ENCODE data around the gene LRCH1.
A peak's percentile ranks its signal among the peaks of the same experiment; 100 is the strongest.
"Not testable (repeated sequence)": the region's sequence is repeated elsewhere in the genome, so short reads cannot be mapped to it uniquely, and the experiment has no call there.

Gene LRCH1, protein sequence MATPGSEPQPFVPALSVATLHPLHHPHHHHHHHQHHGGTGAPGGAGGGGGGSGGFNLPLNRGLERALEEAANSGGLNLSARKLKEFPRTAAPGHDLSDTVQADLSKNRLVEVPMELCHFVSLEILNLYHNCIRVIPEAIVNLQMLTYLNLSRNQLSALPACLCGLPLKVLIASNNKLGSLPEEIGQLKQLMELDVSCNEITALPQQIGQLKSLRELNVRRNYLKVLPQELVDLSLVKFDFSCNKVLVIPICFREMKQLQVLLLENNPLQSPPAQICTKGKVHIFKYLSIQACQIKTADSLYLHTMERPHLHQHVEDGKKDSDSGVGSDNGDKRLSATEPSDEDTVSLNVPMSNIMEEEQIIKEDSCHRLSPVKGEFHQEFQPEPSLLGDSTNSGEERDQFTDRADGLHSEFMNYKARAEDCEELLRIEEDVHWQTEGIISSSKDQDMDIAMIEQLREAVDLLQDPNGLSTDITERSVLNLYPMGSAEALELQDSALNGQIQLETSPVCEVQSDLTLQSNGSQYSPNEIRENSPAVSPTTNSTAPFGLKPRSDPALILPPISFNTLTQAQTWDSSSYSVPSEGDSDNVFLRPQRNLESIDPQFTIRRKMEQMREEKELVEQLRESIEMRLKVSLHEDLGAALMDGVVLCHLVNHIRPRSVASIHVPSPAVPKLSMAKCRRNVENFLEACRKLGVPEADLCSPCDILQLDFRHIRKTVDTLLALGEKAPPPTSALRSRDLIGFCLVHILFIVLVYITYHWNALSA

DNA sequence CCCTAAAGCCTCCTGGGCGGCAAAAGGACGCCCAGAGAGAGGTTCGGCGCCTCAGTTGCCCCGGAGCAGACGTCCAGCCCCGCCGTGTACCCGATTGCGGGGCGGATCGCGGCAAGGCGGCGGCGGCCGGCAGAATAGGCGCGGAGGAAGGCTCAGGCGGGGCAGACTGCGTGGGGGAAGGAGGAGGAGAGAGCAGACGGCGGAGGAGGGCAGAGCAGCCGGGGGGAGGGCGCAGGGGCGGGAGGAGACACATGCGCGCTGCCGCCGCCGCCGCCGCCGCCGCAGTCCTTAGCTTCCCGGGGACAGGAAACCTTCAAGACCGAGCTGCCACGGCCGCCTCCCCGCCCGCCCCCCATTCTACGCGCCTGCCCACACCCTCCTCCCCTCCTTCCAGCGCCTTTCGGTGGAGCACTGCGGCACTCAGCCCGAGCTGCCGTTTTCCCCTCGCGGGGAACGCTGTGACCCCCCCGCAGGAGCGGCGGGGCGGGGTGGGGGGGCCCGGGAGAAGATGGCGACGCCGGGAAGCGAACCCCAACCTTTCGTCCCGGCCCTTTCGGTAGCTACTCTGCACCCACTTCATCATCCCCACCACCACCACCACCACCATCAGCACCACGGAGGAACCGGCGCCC, at the start of gene LRCH1:
LRCH1 (plus strand) TSS at position 282 of the 632 bp plus-strand sequence; CDS start at position 509, 227 bp downstream.
- DNase-seq = peak; percentile 94

DNA sequence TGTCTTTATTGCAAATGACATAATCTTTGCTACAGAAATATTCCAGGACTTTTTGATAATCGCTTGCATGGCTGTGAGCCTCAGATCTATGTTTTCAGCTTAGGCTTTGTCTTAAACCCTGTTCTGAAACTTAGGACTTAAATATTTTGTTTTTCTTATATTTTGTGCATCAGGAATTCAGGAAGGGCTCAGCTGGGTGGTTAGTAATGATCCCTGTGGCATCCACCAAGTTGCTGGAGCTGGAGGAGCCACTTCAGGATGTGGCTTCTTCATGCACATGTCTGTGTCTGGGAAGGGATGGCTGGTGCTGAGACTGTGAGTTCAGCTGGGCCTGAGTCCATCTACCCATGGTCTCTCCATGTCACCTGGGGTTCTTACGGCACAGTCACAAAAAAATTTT, 48.9 kb upstream of the LRCH1 start:
- DNase-seq = no peak

DNA sequence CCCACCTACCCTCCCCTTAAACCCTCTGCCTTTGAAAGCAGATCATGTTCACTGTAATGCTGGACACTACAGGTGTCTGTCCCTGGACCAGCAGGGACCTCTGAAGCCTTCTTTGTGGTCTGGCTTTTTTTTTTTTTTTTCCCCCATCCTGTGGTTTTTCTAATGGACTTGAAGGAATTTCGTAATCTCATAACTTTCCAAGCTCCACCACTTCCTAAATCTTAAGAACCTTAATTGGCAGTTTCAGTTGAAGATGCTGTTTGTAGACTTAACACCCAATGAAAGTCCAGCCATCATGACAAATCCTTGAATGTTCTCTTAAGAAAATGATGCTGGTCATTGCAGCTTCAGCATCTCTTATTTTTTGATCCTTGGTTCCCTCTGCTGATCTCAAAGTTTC, 45.0 kb upstream of the LRCH1 start:
- DNase-seq = peak; percentile 27

DNA sequence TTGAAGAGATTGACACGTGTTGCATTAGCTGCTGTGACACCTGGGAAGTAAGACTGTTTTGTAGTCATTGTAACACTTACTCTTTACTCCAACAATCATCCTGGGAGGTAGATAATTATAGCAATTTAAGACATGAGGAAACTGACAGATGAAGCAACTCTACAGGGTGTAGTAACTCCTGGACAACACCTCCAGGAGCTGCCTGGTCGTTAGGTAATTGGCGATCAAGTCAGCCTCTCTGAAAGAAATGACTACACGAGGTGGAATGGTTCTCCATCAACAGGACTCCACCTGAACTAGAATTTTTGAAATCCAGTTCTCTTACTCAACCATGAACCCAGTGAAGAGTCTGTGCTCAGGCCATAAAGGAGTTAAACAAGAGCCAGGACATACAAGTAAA, 43.0 kb upstream of the LRCH1 start:
- no peak for DNase-seq

DNA sequence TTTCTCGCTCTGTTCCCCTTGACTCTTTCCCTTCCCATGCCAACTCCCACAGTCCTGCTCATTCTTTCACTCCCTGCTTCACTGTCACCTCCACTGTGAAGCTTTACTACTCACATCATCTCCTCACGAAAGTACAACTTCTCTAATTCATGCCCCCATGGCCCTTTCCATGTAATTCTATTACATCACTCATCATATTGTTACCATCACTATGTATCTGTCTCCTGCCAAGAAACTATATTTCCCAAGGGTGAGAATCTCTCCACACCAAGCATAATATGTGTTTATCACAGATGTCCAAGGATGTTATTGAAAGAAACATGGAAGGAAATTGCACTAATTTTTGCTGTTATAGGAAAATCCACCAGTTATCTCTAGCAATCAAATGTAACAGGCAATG, 37.2 kb upstream of the LRCH1 start:
- peak; percentile 29 for DNase-seq

DNA sequence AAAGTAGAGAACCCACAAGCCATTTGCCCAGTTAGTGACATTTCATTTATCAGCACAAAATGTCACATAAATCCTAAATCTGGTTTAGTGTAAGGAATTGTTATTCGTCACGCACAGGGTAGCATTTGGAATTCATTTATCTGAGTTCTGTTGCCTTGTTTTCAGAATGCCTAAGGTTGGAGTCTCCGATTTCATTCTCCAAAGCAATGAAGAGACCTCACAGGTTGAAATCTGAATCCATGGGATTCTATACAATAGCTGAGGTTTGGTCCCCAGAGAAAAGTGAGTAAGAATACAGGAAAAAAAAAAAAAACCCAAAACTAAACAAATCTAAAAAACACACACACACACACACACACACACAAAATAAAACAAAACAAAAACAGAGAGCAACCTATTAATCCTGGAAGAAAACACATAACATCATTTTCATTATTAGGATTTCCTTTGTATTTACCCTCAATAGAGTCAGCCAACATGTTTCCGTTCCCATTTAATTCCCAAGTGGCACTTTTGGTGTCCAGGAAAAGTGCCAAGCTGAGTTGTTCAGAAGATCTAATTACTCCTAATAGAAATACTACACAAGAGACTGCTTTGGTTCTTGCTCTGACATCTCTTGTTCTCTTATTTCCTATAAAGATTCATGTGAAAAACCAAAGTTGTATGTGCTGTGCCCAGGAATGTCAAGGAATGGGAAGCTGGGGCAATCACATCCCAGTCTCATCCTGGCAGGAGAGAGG, 36.2 kb upstream of the LRCH1 start:
- DNase-seq = peak; percentile 84

DNA sequence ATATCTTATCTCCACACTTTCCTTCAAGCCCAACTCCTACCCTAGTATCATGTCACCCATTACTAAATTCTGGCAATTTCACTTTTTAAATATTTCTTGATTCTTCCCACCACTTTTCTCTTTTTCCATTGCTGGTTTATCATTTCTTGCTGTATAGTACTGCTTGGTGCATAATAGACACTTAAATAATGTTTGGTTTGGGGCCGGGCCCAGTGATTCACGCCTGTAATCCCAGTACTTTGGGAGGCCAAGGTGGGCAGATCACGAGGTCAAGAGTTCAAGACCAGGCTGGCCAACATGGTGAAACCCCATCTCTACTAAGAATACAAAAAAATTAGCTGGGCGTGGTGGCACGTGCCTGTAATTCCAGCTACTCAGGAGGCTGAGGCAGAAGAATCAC, 35.2 kb upstream of the LRCH1 start:
- DNase-seq = not testable (repeated sequence)

DNA sequence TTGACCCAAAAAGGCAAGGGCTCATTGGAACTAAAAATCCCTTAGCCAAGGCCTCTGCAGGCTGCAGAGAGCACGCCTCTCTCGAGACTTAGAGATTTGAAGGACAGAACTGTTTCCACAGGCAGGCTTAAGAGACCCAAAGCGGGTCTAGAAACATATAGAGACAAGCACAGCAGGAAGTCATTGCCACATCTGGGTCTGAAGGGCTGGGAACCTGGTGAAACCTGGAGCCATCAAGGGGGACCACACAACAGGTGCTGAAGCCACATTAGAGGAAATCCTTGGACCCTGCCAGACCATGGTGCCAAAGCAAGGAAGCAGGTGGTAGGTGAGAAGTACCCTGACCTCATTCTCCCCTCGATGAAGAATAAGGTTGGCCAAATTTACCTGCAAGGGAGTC, 33.8 kb upstream of the LRCH1 start:
- DNase-seq = no peak

DNA sequence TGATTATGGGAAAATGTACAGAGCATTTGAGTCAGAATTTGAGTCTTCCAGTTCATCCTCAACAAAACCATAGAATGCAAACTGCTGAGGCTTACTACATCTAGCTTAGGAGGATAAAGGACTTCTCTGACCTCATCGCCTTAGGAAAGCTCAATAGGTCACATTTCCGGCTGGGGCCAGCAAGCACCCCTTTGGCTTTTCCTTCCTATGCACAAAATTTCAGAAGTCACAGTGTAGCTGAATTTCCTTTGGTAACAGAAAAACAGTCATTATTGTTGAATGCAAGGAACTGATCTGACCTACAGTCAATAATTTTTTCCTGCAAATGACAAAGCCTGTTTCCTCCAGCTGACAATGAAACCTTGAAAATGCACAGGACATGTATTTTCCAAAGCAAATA, 32.8 kb upstream of the LRCH1 start:
- no peak for DNase-seq

DNA sequence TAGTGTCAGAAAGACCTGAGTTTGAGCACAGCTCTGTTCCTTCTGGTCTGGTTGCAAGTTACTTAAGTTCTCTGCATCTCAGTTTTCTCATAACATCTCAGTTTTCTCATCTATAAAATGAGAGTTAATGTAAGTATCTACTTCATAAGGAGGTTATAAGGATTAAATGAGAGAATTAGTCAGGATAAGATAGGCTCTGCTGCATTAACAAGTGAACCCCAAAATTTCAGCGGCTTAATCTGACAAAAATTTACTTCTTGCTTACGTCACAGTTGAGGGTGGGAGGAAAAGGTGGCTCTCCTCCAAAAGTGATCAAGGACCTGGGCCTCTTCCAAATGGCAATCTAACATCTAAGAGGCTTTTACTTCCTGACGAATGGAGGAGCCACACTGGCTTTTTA, 31.5 kb upstream of the LRCH1 start:
- DNase-seq = no peak

DNA sequence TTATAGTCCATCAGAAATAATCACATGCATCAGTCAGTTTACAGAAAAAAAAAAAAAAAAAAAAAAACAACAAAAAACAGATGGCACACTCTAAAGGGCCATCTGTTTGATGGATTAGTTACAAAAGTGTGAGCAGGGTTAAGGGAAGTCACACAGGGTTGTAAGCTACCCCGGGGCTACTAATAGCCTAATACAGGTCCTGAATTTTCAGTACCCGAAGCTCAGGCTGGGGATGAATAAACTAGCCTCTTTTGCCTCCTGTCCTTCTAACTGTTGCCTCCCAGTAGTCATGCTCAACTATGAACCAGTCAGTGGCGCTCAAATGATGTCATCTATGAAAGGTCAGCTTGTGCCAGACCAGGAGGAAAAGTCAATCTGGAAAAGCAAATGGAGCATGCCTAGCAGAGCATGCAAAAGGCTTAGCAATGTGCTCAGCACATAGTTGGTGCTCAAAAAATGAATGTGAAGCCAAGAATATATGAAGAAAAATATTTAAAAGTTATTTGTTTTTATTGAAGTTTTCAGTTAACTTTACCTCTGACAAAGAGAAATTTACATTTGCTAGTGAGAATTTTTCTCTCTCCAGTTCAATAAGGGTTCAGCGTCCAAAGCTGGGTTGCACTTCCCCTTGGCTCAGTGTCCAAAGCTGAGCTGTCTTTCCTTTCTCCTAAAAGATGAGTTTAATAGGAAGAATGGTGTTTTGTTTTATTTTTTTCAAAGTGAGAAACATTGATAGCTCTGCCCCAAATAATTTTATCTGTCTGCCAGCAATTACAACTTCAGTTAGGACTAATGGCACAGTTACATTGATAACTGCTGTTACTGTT, 30.8 kb upstream of the LRCH1 start:
- DNase-seq = no peak

DNA sequence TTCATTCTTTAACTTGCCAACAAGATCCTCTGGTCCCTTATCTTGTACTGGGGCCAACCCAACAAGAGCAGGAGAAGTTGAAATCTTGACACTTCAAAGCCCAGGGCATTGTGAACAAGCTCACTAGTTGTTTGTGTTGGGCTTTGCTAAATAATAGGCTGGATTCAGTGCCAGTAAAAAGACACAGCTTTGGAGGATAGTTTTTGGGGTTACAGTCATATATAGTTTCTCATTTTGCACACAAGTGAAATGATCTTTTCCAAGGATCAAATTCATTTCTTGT, 30.3 kb upstream of the LRCH1 start:
- no peak for DNase-seq

DNA sequence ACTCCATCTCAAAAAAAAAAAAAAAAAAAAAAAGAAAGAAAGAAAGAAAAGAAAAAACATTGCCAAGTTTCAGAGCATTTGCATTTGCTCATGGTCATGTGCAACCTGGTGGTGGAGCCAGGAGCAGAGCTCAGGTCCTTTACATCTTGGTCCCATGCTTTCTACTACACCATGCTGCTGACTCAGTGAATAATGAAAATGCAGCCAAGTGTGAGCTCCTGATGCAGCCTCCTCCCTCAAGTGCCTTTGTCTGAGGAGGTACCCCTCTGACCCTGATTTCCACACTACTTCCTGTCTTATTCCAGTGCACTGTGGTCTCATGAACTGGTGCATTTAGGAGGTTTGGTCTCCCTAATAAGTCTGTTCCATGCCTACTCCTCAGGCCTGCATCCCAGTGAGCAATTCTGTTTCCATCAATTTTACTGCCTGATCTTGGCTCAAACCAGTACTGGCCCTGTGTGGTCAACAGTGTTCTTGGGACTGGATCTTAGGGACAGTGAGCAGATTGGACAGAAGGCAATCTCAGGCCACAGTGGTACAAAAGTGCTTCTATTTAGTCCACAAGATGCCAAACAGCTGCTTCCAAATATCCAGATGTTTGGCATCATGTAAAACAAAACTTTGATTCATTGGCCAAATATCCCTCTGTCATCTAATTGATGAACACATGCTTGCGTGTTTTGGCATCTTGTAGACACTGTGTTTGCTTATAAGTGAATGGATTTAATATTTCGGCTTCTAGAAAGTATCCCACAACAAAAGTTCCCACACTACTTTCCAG, 28.8 kb upstream of the LRCH1 start:
- peak; percentile 9 for DNase-seq

DNA sequence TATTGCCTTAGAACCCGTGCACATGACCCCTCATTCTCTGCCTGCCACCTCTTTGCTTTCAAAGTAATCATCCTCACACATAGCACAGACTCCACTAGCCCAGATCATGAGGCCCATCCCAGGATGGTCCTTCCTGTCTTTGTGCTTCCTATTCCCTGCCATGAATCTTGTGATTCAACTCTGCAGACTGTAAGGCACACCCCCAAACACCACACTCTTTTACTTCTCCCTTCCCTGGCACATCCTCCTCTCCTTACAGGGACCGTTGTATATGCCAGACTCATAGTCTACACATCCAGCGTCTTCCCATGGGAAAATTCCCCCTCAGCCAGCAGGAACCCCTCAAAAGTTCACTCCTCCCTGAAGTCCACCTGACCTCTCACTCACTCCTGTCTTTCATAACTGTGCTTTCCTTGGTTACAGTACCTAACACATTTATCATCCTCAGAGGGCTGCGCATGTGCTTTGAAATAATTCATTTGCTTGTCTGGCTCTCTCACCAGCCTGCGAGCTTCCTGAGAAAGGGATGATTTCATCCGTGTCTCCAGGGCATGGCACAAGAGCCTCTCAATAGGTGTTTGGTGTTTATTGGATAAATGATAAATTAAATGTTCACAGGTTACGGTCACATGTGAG, 26.8 kb upstream of the LRCH1 start:
- DNase-seq = no peak

DNA sequence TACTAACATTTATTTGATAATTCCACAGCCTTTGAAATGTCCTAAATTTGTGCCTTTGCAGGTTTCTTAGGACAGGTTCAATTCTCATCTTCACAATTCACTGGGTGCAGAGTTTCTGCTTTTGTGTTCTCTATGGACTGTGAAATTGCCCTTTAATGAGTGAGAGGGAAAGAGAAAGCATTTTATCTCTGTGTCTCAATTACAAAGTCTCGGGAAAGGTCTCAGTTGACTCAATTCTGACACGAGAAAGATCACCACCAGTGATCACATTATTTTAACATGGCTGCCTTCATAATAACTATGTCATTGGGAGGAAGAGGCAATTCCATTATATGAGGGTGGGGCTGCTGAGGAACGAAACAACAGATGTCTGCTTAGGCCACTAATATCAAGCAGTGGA, 26.2 kb upstream of the LRCH1 start:
- DNase-seq = no peak

DNA sequence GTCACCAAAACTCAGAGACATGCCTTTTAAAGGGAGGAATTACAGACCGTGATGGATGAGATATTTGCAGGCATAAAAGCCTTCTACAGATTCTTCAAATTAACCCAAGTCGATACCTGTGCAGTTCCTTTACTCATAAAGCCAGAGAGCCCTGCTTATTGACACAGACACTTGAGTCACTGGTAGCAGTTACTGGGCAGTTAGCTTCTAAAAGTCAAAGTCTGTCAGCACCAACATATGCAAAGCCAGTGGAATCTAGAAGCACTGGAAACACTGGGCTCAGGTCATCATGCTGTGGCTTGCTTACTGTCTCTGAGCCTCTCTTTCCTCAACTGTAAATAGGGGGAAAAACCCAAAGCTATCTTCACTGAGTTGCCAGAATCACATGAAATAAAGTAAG, 25.7 kb upstream of the LRCH1 start:
- no peak for DNase-seq

DNA sequence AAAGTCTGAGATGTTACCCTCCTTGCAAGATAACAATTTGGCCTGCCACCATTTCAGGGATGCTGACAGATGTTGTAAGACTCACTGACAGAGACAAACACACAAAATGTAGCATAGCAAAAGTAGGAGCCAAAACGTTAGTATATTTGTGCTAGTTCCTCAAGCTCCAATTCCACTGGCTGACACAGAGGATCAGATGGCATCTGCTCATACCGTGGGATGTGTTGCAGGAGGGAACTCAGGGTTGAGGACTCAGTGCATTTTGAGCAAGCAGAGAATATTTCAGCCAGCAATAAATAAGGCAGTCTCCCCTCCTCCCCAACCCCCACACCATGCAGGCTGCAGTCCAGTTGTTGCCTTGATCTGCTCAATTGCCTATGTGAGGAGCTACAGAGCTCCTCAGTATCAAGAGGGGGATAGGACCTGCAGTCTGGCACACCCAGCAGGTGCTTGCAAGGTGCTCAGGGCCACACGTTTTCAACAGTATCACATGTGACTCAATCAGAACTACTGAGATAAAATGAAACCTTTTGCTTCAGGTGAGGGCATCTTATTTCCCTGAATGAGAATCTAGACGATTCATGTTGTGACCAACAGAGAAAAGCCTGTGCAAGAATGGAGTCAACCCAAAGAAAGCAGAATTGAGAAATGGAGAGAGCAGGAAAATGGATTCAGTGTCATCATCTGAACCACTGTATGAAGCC, 23.6 kb upstream of the LRCH1 start:
- no peak for DNase-seq

DNA sequence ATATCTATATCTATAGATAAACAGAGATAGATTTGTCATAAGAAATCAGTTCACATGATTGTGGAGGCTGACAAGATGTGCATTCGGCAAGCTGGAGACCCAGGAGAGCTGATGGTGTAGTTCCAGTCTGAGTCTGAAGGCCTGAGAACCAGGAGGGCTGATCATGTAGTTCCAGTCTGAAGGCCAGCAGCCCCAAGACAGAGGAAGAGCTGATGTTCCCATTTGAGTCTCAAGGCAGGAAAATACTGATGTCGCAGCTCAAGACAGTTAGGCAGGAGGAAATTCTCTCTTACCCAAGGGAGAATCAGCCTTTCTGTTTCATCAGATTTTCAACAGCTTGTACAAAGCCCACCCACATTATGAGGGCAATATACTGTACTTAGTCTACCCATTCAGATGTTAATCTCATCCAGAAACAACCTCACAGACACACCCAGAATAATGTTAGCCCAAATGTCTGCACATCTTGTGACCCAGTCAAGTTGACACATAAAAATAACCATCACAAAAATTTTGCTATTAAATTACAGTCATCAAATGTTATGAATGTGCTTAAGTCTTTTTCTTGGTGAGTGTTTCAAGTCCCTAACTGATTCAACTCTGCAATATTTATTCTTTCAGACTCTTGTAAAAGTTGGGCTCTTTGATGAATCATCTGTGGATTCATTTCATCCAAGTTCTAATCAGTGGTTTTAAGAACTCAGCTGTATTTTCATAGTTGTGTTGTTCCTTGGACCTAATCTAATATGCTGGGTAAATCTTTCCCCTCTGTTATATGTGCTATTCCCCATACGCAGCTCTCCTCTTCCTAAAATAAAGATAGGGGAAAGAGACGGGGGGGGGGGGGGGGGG, 22.7 kb upstream of the LRCH1 start:
- peak; percentile 69 for DNase-seq

DNA sequence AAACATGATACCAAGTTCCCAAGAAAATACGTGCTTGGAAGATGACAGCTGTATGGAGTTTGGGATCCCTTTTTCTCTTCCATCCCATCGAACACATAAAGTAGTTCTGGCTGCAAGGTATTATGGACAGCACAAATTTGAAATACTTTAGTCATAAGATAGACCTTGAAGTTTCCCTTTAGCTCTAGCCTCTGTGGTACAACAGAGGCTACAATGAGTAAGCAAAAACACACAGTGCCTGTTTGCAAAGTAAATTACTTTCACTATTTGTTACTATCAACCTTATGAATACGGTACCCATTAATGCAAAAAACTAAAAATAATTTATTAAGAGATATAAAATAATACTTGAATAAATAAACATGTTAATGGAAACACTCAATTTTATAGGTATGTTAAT, 21.0 kb upstream of the LRCH1 start:
- DNase-seq = no peak

DNA sequence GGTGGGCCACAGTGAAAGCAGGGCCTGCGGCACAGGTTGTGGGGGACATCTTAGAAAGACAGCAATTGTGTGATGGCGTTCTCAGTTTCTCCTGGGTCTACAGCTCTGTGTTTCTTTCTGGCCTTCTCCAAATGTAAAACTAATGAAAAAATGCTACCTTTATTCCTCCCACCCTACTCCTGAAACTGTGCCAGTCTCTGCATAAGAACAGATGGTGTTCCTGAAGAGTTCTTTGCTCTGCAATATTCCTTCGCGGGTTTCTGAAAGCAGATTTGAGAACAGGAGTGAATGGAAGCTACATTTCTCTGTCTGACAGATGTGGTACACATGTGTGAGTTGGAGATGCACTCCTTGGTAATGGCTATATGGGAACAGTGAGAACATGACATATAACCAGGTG, 18.0 kb upstream of the LRCH1 start:
- DNase-seq = no peak
